ENCODE data around the gene VPS13C.
A peak's percentile ranks its signal among the peaks of the same experiment; 100 is the strongest.

Gene VPS13C

GRCh38 chr15:61853195-61853594 lies 207.1 kb downstream of the VPS13C start:
- no peak overlapping the region for H3K4me3 ChIP-seq (ENCODE audit: low read length)
- no peak for DNase-seq (ENCODE audit: low read depth)
- no peak for TF ChIP-seq CTCF (IDR thresholded peaks at IDR 0.05; ENCODE audit: insufficient read depth, low read depth, low read length, missing control alignments)

- no peak for TF ChIP-seq CTCF (IDR thresholded peaks at IDR 0.05; ENCODE audit: insufficient read depth, low read depth, low read length, missing control alignments)
- no peak overlapping the region for H3K4me3 ChIP-seq (ENCODE audit: low read length)
- no peak for DNase-seq (ENCODE audit: low read depth)
Observed at GRCh38 chr15:61851955-61852354, 208.3 kb downstream of the VPS13C start.

- no peak overlapping the region for H3K4me3 ChIP-seq (ENCODE audit: low read length)
- no peak for DNase-seq (ENCODE audit: low read depth)
- TF ChIP-seq CTCF (IDR thresholded peaks at IDR 0.05; ENCODE audit: insufficient read depth, low read depth, low read length, missing control alignments): no peak
Observed at GRCh38 chr15:61849447-61849846, 210.8 kb downstream of the VPS13C start.

GRCh38 chr15:61841466-61841865 lies 218.8 kb downstream of the VPS13C start:
- no peak for DNase-seq (ENCODE audit: low read depth)
- no peak for TF ChIP-seq CTCF (IDR thresholded peaks at IDR 0.05; ENCODE audit: insufficient read depth, low read depth, low read length, missing control alignments)

GRCh38 chr15:61840090-61840489 lies 220.2 kb downstream of the VPS13C start:
- no peak overlapping the region for H3K4me3 ChIP-seq (ENCODE audit: low read length)
- DNase-seq (ENCODE audit: low read depth): no peak
- no peak for TF ChIP-seq CTCF (IDR thresholded peaks at IDR 0.05; ENCODE audit: insufficient read depth, low read depth, low read length, missing control alignments)

More at GRCh38 chr15:61841466-61841865, 218.8 kb downstream of the VPS13C start:
- no peak overlapping the region for H3K4me3 ChIP-seq (ENCODE audit: low read length)

- TF ChIP-seq CTCF (IDR thresholded peaks at IDR 0.05; ENCODE audit: insufficient read depth, low read depth, low read length, missing control alignments): no peak
- H3K4me3 ChIP-seq (ENCODE audit: low read length): no peak overlapping the region
- no peak for DNase-seq (ENCODE audit: low read depth)
Observed at GRCh38 chr15:61839546-61839945, 220.7 kb downstream of the VPS13C start.

GRCh38 chr15:61835496-61836106 lies 224.6 kb downstream of the VPS13C start:
- peak; percentile 54 for DNase-seq (ENCODE audit: low read depth)
- no peak overlapping the region for H3K4me3 ChIP-seq (ENCODE audit: low read length)
- peak; percentile 92 for TF ChIP-seq CTCF (IDR thresholded peaks at IDR 0.05; ENCODE audit: insufficient read depth, low read depth, low read length, missing control alignments)

Measured in epithelial cell of esophagus (primary cell).